Uterus (tissue), 4 donors: ENCODE data around the gene PLEKHM3. TPM values are rescaled to one million over a fixed set of nuclear protein-coding genes. Genes with fewer than 3 reads are reported as not detected.

Source experiments
- DNase-seq, 2 donors: peaks; one replicate each; pipeline ENCODE4 v3.0.0-alpha.2; 2019 to 2020
- H3K27ac ChIP-seq, 2 donors: fragments of 200-600 bp; sonication (generic); 1 replicate in 1 of 2; 2 replicates in 1 of 2; pipeline ENCODE4 v1.5.1; 2016 to 2018
- H3K27me3 ChIP-seq, 2 donors: fragments of 200-600 bp; sonication (generic); one replicate each; pipeline ENCODE4 v1.5.1; 2018 to 2019; ENCODE audit warnings: control low read depth in 1 of 2
- H3K36me3 ChIP-seq, 2 donors: fragments of 200-600 bp; sonication (generic); one replicate each; pipeline ENCODE4 v1.5.1; 2019; ENCODE audit warnings: control low read depth in 1 of 2
- H3K4me1 ChIP-seq, 2 donors: fragments of 200-600 bp; sonication (generic); one replicate each; pipeline ENCODE4 v1.5.1; 2018 to 2019; ENCODE audit warnings: control low read depth in 1 of 2
- H3K4me3 ChIP-seq, 2 donors: fragments of 200-600 bp; sonication (generic); 1 replicate in 1 of 2; 2 replicates in 1 of 2; pipeline ENCODE4 v1.5.1; 2018 to 2019; ENCODE audit warnings: mild to moderate bottlenecking in 1 of 2
- H3K9me3 ChIP-seq, 2 donors: fragments of 200-600 bp; sonication (generic); one replicate each; pipeline ENCODE4 v1.5.1; 2019; ENCODE audit warnings: control low read depth in 1 of 2
- POLR2A ChIP-seq, 2 donors: fragments of 450-650 bp; IDR thresholded peaks; one replicate each; pipeline ENCODE4 v1.6.1; 2016; ENCODE audit warnings: antibody characterized with exemption in 2 of 2, mild to moderate bottlenecking in 1 of 2, moderate library complexity in 1 of 2
- intact Hi-C: fragments of 100-400 bp; cut with DNase I; formaldehyde crosslinking; loops from one replicate; pipeline ENCODE4 v1.15.1; 2023; ENCODE audit warnings: low total_unique reads
- total RNA-seq, 4 donors: library from RNA; depleted of rRNA in 3 of 4; stranded (reverse); fragments of >200 nt in 3 of 4; gene quantifications; one replicate each; pipeline versions ENCODE4 v1.1.0 to v1.2.4, GENCODE V29; 2014 to 2023
- TF ChIP-seq, protein P1 (sequence below), 4 experiments: fragments of 200-600 bp in 2 of 4; fragments of 450-650 bp in 2 of 4; sonication (generic) in 2 of 4; IDR thresholded peaks; one replicate each; pipeline ENCODE4 v1.5.1; 2016 to 2019; ENCODE audit warnings: antibody characterized with exemption in 4 of 4, mild to moderate bottlenecking in 2 of 4, moderate library complexity in 1 of 4
- donor health status: DM: yes; HTN: yes; CAD: no.

The PLEKHM3 gene
- total RNA-seq, 4 donors from 2014 or later = 20.5 to 43.4 (median 21.6) TPM

- H3K9me3 ChIP-seq = no peaks in the 10 kb centered on the region
- no peak overlapping the region for H3K27ac ChIP-seq
- H3K27me3 ChIP-seq = no peaks in the 10 kb centered on the region
- H3K4me3 ChIP-seq = no peak overlapping the region
- TF ChIP-seq POLR2A (IDR thresholded peaks at IDR 0.05) = no peak
- TF ChIP-seq, protein P1, sequence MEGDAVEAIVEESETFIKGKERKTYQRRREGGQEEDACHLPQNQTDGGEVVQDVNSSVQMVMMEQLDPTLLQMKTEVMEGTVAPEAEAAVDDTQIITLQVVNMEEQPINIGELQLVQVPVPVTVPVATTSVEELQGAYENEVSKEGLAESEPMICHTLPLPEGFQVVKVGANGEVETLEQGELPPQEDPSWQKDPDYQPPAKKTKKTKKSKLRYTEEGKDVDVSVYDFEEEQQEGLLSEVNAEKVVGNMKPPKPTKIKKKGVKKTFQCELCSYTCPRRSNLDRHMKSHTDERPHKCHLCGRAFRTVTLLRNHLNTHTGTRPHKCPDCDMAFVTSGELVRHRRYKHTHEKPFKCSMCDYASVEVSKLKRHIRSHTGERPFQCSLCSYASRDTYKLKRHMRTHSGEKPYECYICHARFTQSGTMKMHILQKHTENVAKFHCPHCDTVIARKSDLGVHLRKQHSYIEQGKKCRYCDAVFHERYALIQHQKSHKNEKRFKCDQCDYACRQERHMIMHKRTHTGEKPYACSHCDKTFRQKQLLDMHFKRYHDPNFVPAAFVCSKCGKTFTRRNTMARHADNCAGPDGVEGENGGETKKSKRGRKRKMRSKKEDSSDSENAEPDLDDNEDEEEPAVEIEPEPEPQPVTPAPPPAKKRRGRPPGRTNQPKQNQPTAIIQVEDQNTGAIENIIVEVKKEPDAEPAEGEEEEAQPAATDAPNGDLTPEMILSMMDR (IDR thresholded peaks at IDR 0.05) = no peak
- no peaks in the 10 kb centered on the region for H3K4me1 ChIP-seq
- no peak for DNase-seq
- no peaks in the 10 kb centered on the region for H3K36me3 ChIP-seq
- intact Hi-C loops = no loop called here
Measured at GRCh38 chr2:207892716-207893402, 132.5 kb downstream of the PLEKHM3 start.

- no peak for DNase-seq
- H3K9me3 ChIP-seq = no peaks in the 10 kb centered on the region
- H3K4me1 ChIP-seq = no peaks in the 10 kb centered on the region
- no peak overlapping the region for H3K27ac ChIP-seq
- no peaks in the 10 kb centered on the region for H3K36me3 ChIP-seq
- intact Hi-C loops = no loop called here
- TF ChIP-seq, protein P1 (IDR thresholded peaks at IDR 0.05) = no peak
- no peak for TF ChIP-seq POLR2A (IDR thresholded peaks at IDR 0.05)
- H3K4me3 ChIP-seq = no peak overlapping the region
- no peaks in the 10 kb centered on the region for H3K27me3 ChIP-seq
Measured at GRCh38 chr2:207891086-207891844, 134.1 kb downstream of the PLEKHM3 start.

DNA sequence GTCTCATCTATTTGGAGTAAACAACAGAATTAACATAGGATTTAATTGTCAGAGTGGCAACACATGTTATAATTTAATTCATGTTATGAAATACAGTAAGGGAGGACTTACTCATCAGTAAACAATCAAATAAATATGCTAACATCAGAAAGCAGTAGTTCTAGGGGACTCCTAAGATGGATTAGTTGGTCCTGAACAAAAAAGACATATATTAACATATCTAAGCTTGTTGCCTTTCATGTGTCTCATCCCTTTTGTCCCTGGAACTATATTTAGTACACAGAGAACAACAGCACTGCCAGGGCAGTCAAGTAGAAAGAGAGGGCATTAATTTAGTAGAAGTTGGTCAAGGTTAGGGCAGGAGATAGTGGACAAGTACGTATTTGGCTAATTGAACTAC lies 137.8 kb downstream of the PLEKHM3 start:
- no peaks in the 10 kb centered on the region for H3K27me3 ChIP-seq

DNA sequence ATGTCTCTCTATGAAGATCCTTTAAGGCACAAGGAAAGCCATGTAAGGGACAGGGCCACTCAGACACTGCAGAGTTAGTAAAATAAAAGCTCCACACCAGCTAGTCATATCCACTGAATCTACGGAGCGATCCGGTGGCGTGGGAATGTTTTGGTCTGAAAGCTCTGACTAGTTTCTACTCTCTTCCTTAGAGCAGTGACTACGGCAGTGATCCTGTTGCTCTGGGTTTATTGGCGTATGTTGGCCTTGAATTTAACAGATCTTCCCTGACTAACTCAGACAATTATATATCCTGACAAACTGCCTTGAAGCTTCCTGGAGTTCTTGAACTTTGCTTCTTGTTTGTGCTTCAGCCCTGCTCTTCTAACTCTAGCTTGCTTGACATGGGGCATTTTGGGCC lies 140.3 kb downstream of the PLEKHM3 start:
- Histone ChIP-seq H3K36me3 (no peaks in the 10 kb centered on the region), H3K27me3 (no peaks in the 10 kb centered on the region), H3K27ac (no peak overlapping the region), H3K4me1 (no peaks in the 10 kb centered on the region), H3K9me3 (no peaks in the 10 kb centered on the region), H3K4me3 (no peak overlapping the region)
- intact Hi-C loops = no loop called here
- TF ChIP-seq, protein P1 (IDR thresholded peaks at IDR 0.05) = no peak
- TF ChIP-seq POLR2A (IDR thresholded peaks at IDR 0.05) = no peak
- no peak for DNase-seq

More for the DNA sequence above, 137.8 kb downstream of the PLEKHM3 start:
- intact Hi-C loops = no loop called here
- Histone ChIP-seq H3K27ac (no peak overlapping the region), H3K9me3 (no peaks in the 10 kb centered on the region), H3K4me3 (no peak overlapping the region), H3K36me3 (no peaks in the 10 kb centered on the region), H3K4me1 (no peaks in the 10 kb centered on the region)
- TF ChIP-seq POLR2A (IDR thresholded peaks at IDR 0.05) = no peak
- TF ChIP-seq, protein P1 (IDR thresholded peaks at IDR 0.05) = no peak
- DNase-seq = no peak

GRCh38 chr2:207884127-207884526 lies 141.2 kb downstream of the PLEKHM3 start:
- Histone ChIP-seq H3K4me1 (no peaks in the 10 kb centered on the region), H3K9me3 (no peaks in the 10 kb centered on the region), H3K27me3 (no peaks in the 10 kb centered on the region), H3K36me3 (no peaks in the 10 kb centered on the region), H3K27ac (no peak overlapping the region), H3K4me3 (no peak overlapping the region)
- no peak for TF ChIP-seq POLR2A (IDR thresholded peaks at IDR 0.05)
- TF ChIP-seq, protein P1 (IDR thresholded peaks at IDR 0.05) = no peak
- DNase-seq = no peak
- intact Hi-C loops = no loop called here
